ENCODE data around the gene RELL2.

The RELL2 gene

GRCh38 chr5:141603923-141604717, 32.7 kb upstream of the RELL2 start:
- no peak for TF ChIP-seq CTCF (IDR thresholded peaks at IDR 0.05)

- TF ChIP-seq CTCF (IDR thresholded peaks at IDR 0.05): no peak
Observed at GRCh38 chr5:141605523-141606277, 31.1 kb upstream of the RELL2 start.

- no peak for TF ChIP-seq CTCF (IDR thresholded peaks at IDR 0.05)
Observed at GRCh38 chr5:141608046-141608445, 28.8 kb upstream of the RELL2 start.

- TF ChIP-seq CTCF (IDR thresholded peaks at IDR 0.05): no peak
Observed at GRCh38 chr5:141608557-141608956, 28.2 kb upstream of the RELL2 start.

- TF ChIP-seq CTCF (IDR thresholded peaks at IDR 0.05): no peak
Observed at GRCh38 chr5:141609044-141609443, 27.8 kb upstream of the RELL2 start.

- no peak for TF ChIP-seq CTCF (IDR thresholded peaks at IDR 0.05)
Observed at GRCh38 chr5:141611289-141611688, 25.5 kb upstream of the RELL2 start.

GRCh38 chr5:141613344-141613743, 23.5 kb upstream of the RELL2 start:
- TF ChIP-seq CTCF (IDR thresholded peaks at IDR 0.05): no peak

Data from LNCAP (cell line).